Activated CD4-positive, alpha-beta T cell treated with anti-CD3 and anti-CD28 coated beads for 36 hours (primary cell): ENCODE results near the gene SYCP2. TPM values are rescaled to one million over a fixed set of nuclear protein-coding genes. Genes with fewer than 3 reads are reported as not detected.
"Not testable (repeated sequence)": the region's sequence is repeated elsewhere in the genome, so short reads cannot be mapped to it uniquely, and the experiment has no call there.

Source experiments
- ATAC-seq: fragments of 200-7000 bp; cut with Tn5 transposase; one replicate; pipeline ENCODE4 v1.10.0; 2021; ENCODE audit warnings: mild to moderate bottlenecking, moderate library complexity
- CTCF ChIA-PET: fragments of 350-600 bp; sonication (Branson Sonifier 250); formaldehyde crosslinking; loops from one replicate; lab custom pipeline; 2021; ENCODE audit warnings: antibody characterized with exemption; lab: Charles Lee
- POLR2A ChIA-PET: fragments of 350-600 bp; sonication (Branson Sonifier 250); formaldehyde crosslinking; loops from one replicate; lab custom pipeline; 2021; ENCODE audit warnings: antibody characterized with exemption, inconsistent platforms; lab: Charles Lee
- DNase-seq: peaks from one replicate; pipeline ENCODE4 v3.0.0-alpha.2; 2020
- H3K27ac Mint-ChIP-seq: one replicate; pipeline ENCODE4 v1.8.0; 2021; ENCODE audit warnings: mixed read lengths
- H3K27me3 Mint-ChIP-seq: one replicate; pipeline ENCODE4 v1.8.0; 2021; ENCODE audit warnings: mixed read lengths
- H3K36me3 Mint-ChIP-seq: one replicate; pipeline ENCODE4 v1.8.0; 2021; ENCODE audit warnings: low read depth, mixed read lengths
- H3K4me1 Mint-ChIP-seq: one replicate; pipeline ENCODE4 v1.8.0; 2021; ENCODE audit warnings: mixed read lengths
- H3K4me3 Mint-ChIP-seq: one replicate; pipeline ENCODE4 v1.8.0; 2021; ENCODE audit warnings: mild to moderate bottlenecking, moderate library complexity, mixed read lengths
- H3K9me3 Mint-ChIP-seq: one replicate; pipeline ENCODE4 v1.8.0; 2021; ENCODE audit warnings: low read depth, mixed read lengths
- intact Hi-C, 2 experiments: fragments of 100-400 bp; cut with DNase I in 1 of 2; cut with micrococcal nuclease in 1 of 2; formaldehyde crosslinking; loops; one replicate each; pipeline versions ENCODE4 v1.14.2 to v1.15.1; 2022 to 2024; cut with DNase I, micrococcal nuclease
- total RNA-seq, 2 experiments: library from RNA; stranded (reverse); gene quantifications; one replicate each; pipeline ENCODE4 v1.2.3, GENCODE V29; 2021

SYCP2 gene
- total RNA-seq, 2 experiments from 2014 or later = 1.5 to 2.1 TPM

DNA sequence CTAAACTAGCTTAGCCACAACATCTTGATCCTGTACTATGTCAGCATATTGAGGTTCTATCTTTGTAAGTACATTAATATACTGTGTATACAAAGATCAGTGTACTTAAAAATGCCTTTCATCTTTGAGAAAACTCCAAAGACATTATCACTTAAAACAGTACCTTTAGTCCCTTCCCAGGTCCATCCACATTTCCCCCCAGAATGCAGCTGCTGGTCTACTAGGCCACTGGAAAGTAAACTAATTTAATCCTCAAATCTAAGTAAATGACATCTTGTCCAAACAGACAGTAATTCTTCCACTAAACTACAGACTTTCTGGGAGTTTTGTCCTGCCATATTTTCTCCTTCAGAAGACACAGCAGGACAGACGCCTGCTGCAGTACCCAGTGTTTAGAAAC lies 68.7 kb downstream of the SYCP2 start:
- POLR2A ChIA-PET = no interaction called here
- CTCF ChIA-PET = interaction anchor here (0.7 to 1.7 kb wide), 2 partner anchors 15 to 19 kb away, joined by 3 to 7 read pairs; no protein-coding TSS in a partner anchor
- no peaks in the 10 kb centered on the region for H3K4me1 Mint-ChIP-seq
- H3K27me3 Mint-ChIP-seq = peaks cover 5% of the 10 kb centered on the region
- no peaks in the 10 kb centered on the region for H3K36me3 Mint-ChIP-seq
- DNase-seq (no peak), ATAC-seq (no peak)
- no peak overlapping the region for H3K27ac Mint-ChIP-seq
- intact Hi-C loops = no loop called here
- no peaks in the 10 kb centered on the region for H3K9me3 Mint-ChIP-seq
- no peak overlapping the region for H3K4me3 Mint-ChIP-seq

- H3K36me3 Mint-ChIP-seq = no peaks in the 10 kb centered on the region
- ATAC-seq = no peak
- ChIA-PET POLR2A (no interaction called here), CTCF (interaction anchor here (1.7 kb wide), 1 partner anchor 13 kb away, joined by 7 read pairs; no protein-coding TSS in a partner anchor)
- H3K9me3 Mint-ChIP-seq = peaks cover 4% of the 10 kb centered on the region
- H3K27ac Mint-ChIP-seq = no peak overlapping the region
- DNase-seq = no peak
- H3K27me3 Mint-ChIP-seq = peaks cover 3% of the 10 kb centered on the region
- intact Hi-C loops = no loop called here
- H3K4me1 Mint-ChIP-seq = no peaks in the 10 kb centered on the region
- H3K4me3 Mint-ChIP-seq = no peak overlapping the region
These were observed 70.4 kb downstream of the SYCP2 start for GRCh38 chr20:59863058-59863457.

DNA sequence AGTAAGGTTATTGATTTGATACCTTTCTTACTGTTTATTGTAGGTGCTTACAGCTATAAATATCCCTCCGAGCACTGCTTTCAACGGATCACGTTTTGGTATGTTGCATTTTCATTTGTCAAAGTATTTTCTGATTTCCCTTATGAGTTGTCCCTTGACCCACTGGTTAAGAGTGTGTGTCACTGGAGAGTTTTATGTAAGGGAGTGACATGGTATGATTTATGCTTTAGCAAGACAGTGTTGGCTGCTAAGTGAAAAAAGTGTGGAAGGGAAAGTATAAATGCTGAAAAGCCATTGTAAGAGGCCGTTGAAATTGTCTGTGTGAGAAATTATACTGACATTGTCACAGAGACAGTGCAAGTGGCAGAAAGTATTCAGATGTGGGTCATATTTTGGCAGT lies 72.0 kb downstream of the SYCP2 start:
- no peaks in the 10 kb centered on the region for H3K4me1 Mint-ChIP-seq
- POLR2A ChIA-PET = no interaction called here
- H3K9me3 Mint-ChIP-seq = peaks cover 4% of the 10 kb centered on the region
- intact Hi-C loops = no loop called here
- no peak overlapping the region for H3K4me3 Mint-ChIP-seq
- peaks cover 3% of the 10 kb centered on the region for H3K27me3 Mint-ChIP-seq
- H3K36me3 Mint-ChIP-seq = no peaks in the 10 kb centered on the region
- no peak overlapping the region for H3K27ac Mint-ChIP-seq
- DNase-seq = no peak
- no peak for ATAC-seq
- CTCF ChIA-PET = interaction anchor here (1.3 kb wide), 1 partner anchor 10 kb away, joined by 4 read pairs; no protein-coding TSS in a partner anchor

DNA sequence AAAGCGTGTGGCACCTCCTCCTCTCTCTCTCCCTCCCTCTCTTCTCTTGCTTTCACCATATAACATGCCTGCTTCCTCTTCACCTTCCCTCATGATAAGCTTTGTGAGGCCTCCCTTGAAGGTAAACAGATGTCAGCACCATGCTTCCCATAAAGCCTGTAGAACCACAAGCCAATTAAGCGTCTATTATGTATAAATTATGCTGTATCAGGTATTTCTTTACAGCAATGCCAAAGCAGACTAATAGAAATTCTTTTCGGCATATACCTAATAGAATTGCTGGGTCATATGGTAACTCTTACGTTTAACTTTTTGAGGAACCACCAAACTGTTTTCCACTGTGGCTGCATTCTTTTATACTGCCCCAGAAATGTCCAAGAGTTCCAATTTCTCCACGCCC lies 75.0 kb downstream of the SYCP2 start:
- H3K27me3 Mint-ChIP-seq = peaks cover 3% of the 10 kb centered on the region
- CTCF ChIA-PET = no interaction called here
- H3K27ac Mint-ChIP-seq = no peak overlapping the region
- no peaks in the 10 kb centered on the region for H3K4me1 Mint-ChIP-seq
- peaks cover 2% of the 10 kb centered on the region for H3K36me3 Mint-ChIP-seq
- no peak overlapping the region for H3K4me3 Mint-ChIP-seq
- ATAC-seq (no peak), DNase-seq (no peak)
- intact Hi-C loops = no loop called here
- peaks cover 4% of the 10 kb centered on the region for H3K9me3 Mint-ChIP-seq
- POLR2A ChIA-PET = no interaction called here

GRCh38 chr20:59857966-59858365 lies 75.5 kb downstream of the SYCP2 start:
- DNase-seq (no peak), ATAC-seq (no peak)
- H3K36me3 Mint-ChIP-seq = peaks cover 2% of the 10 kb centered on the region
- ChIA-PET POLR2A (no interaction called here), CTCF (interaction anchor here (0.6 kb wide), 1 partner anchor 1712 kb away, joined by 3 read pairs; no protein-coding TSS in a partner anchor)
- peaks cover 3% of the 10 kb centered on the region for H3K27me3 Mint-ChIP-seq
- no peak overlapping the region for H3K27ac Mint-ChIP-seq
- no peak overlapping the region for H3K4me3 Mint-ChIP-seq
- no peaks in the 10 kb centered on the region for H3K4me1 Mint-ChIP-seq
- H3K9me3 Mint-ChIP-seq = peaks cover 4% of the 10 kb centered on the region
- intact Hi-C loops = no loop called here

- intact Hi-C loops, H3K27me3 Mint-ChIP-seq, ATAC-seq, DNase-seq, H3K4me3 Mint-ChIP-seq, H3K4me1 Mint-ChIP-seq, H3K27ac Mint-ChIP-seq, H3K36me3 Mint-ChIP-seq, POLR2A ChIA-PET, H3K9me3 Mint-ChIP-seq: not testable (repeated sequence)
- CTCF ChIA-PET = interaction anchor here (0.7 kb wide), 1 partner anchor 17 kb away, joined by 3 read pairs; no protein-coding TSS in a partner anchor
These were observed 76.5 kb downstream of the SYCP2 start for GRCh38 chr20:59856941-59857340.

GRCh38 chr20:59856526-59856925 lies 76.9 kb downstream of the SYCP2 start:
- H3K9me3 Mint-ChIP-seq, ATAC-seq, DNase-seq, intact Hi-C loops, H3K4me3 Mint-ChIP-seq, CTCF ChIA-PET, H3K27ac Mint-ChIP-seq, POLR2A ChIA-PET, H3K4me1 Mint-ChIP-seq, H3K27me3 Mint-ChIP-seq, H3K36me3 Mint-ChIP-seq: not testable (repeated sequence)

GRCh38 chr20:59850018-59850641 lies 83.3 kb downstream of the SYCP2 start:
- no peak overlapping the region for H3K4me3 Mint-ChIP-seq
- H3K27me3 Mint-ChIP-seq = no peaks in the 10 kb centered on the region
- H3K27ac Mint-ChIP-seq = no peak overlapping the region
- no peaks in the 10 kb centered on the region for H3K9me3 Mint-ChIP-seq
- POLR2A ChIA-PET = interaction anchor here (1.2 kb wide), 1 partner anchor 12 kb away, joined by 3 read pairs; no protein-coding TSS in a partner anchor
- intact Hi-C loops = loop anchor here (1.0 to 2.0 kb wide), 3 partner anchors 67 to 251 kb away; no protein-coding TSS in a partner anchor
- ATAC-seq (no peak), DNase-seq (no peak)
- no peaks in the 10 kb centered on the region for H3K36me3 Mint-ChIP-seq
- CTCF ChIA-PET = interaction anchor here (0.7 to 3.5 kb wide), 13 partner anchors 9 to 354 kb away, joined by 3 to 38 read pairs (median 4); no protein-coding TSS in a partner anchor
- no peaks in the 10 kb centered on the region for H3K4me1 Mint-ChIP-seq

DNA sequence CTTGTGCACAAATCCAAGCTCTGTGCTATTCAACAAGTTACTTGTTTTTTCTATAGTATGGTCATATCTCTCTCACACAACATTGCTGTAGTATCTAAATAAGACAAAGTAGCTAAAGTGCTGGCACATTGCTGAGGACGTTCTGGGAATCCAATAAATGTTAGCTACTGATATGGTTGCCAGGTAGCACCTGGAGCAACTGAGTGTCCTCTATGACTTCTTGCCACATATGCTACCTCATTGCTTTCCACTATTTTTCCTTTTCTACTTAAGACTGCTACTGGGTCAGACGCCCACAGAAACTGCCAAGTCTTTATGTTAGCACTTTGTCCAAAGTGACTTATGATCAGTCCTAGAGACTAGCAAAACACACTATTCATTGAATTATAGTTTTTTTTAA lies 85.3 kb downstream of the SYCP2 start:
- ATAC-seq = no peak
- Mint-ChIP-seq H3K4me3 (no peak overlapping the region), H3K27me3 (peaks cover 3% of the 10 kb centered on the region), H3K9me3 (no peaks in the 10 kb centered on the region), H3K4me1 (no peaks in the 10 kb centered on the region), H3K36me3 (no peaks in the 10 kb centered on the region), H3K27ac (no peak overlapping the region)
- CTCF ChIA-PET = interaction anchor here (0.6 to 3.5 kb wide), 4 partner anchors 9 to 404 kb away, joined by 3 to 38 read pairs (median 9); no protein-coding TSS in a partner anchor
- POLR2A ChIA-PET = no interaction called here
- intact Hi-C loops = no loop called here
- no peak for DNase-seq

DNA sequence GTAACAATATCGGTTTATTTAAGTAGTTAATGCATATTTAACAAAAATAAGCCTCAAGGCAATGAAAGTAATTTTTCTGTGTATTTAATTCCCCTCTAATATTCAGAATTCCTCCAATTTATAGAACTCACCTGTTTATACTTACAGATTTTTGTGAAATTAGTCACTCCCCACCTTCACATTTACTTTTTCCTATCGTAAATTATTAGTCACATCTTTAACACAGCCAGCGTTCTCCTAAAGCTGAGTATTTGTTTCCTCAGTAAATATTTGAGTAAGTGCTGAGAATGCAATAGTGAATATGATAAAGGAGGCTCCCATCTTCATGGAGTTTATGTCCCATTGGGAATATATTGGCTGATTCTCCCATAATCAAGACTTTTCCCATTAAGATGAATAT lies 88.0 kb downstream of the SYCP2 start:
- H3K36me3 Mint-ChIP-seq = no peaks in the 10 kb centered on the region
- CTCF ChIA-PET = interaction anchor here (0.6 kb wide), 1 partner anchor 19 kb away, joined by 3 read pairs; no protein-coding TSS in a partner anchor

GRCh38 chr20:59839400-59839799 lies 94.0 kb downstream of the SYCP2 start:
- POLR2A ChIA-PET = no interaction called here
- CTCF ChIA-PET = interaction anchor here (0.6 to 2.0 kb wide), 2 partner anchors 10 to 14 kb away, joined by 3 to 15 read pairs; no protein-coding TSS in a partner anchor
- no peak for ATAC-seq
- peaks cover 3% of the 10 kb centered on the region for H3K4me1 Mint-ChIP-seq
- H3K36me3 Mint-ChIP-seq = no peaks in the 10 kb centered on the region
- no peak overlapping the region for H3K4me3 Mint-ChIP-seq
- H3K27ac Mint-ChIP-seq = no peak overlapping the region
- peaks cover 24% of the 10 kb centered on the region for H3K27me3 Mint-ChIP-seq
- no peaks in the 10 kb centered on the region for H3K9me3 Mint-ChIP-seq
- intact Hi-C loops = no loop called here
- DNase-seq = no peak

More for the DNA sequence above, 88.0 kb downstream of the SYCP2 start:
- intact Hi-C loops = no loop called here
- POLR2A ChIA-PET = no interaction called here
- DNase-seq (no peak), ATAC-seq (no peak)
- Mint-ChIP-seq H3K27ac (no peak overlapping the region), H3K4me3 (no peak overlapping the region), H3K9me3 (no peaks in the 10 kb centered on the region), H3K4me1 (no peaks in the 10 kb centered on the region), H3K27me3 (peaks cover 7% of the 10 kb centered on the region)
